Suprapubic skin (tissue), 3 donors: ENCODE data around the gene IL1RL2.

Source experiments
- CTCF ChIP-seq, 2 donors: fragments of 200-600 bp in 1 of 2; fragments of 450-650 bp in 1 of 2; sonication (generic) in 1 of 2; IDR thresholded peaks; one replicate each; pipeline ENCODE4 v1.5.1; 2016 to 2019; ENCODE audit warnings: antibody characterized with exemption in 2 of 2, mild to moderate bottlenecking in 1 of 2, moderate library complexity in 1 of 2
- POLR2AphosphoS5 ChIP-seq, 3 donors: sonication (generic); formaldehyde crosslinking; IDR thresholded peaks; one replicate each; pipeline ENCODE4 v1.6.1; 2017; ENCODE audit warnings: antibody characterized with exemption in 3 of 3

- TF ChIP-seq POLR2AphosphoS5 (IDR thresholded peaks at IDR 0.05) (no peak), CTCF (IDR thresholded peaks at IDR 0.05) (peak; percentile 9 to 41)
Observed at GRCh38 chr2:102166189-102166845, 20.5 kb upstream of the IL1RL2 start.
